HG02973 (cell line): ENCODE measurements around the gene DGKH.

Experiments
- ATAC-seq: cut with Tn5 transposase; IDR thresholded peaks from one replicate; pipeline ENCODE4 v1.9.1; 2021; ENCODE audit warnings: moderate library complexity; ENCODE audit not compliant: unreplicated experiment

The DGKH gene

DNA sequence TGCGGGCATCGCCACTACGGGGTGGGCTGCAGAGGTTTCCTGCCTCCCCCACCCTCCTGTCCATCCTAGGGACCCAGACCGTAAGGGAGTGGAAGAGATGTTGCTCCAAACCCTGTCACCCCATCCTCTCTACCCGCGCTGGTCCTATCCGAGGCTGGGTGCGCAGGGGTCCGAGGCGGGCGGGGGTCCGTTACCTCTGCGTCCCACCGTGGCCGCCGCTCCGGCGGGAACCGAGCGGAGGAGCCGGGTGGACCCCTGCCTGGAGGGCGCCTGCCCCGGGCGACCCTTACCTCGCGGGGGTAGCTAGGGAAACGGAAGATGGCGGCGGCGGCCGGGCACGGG, at the start of gene DGKH:
Gene DGKH, plus strand, starts transcription at position 307 of the 342 bp plus-strand sequence. CDS start 126 bp downstream, outside the sequence.
- ATAC-seq, result peak; percentile 34

GRCh38 chr13:42000846-42001245, 47.6 kb upstream of the DGKH start:
- ATAC-seq, result no peak

DNA sequence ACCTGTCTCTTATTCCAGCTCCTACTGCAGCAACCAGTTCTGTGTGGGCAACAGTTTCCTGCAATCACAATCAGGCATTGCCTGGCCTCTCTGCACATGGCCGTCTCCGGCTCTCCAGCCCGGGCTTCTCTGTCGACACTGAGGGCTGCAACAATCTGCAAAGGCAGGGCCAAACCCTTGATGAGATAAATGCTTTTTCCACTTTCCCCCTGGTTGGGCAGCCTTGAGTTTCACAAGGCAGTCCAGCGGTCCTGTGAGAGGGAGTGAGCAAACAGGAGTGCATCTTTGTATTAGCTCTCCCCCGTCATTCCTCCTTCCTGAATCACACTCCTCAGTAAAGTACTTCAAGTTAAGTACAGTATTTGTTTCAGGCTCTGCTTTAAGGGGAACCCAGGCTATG, 46.9 kb upstream of the DGKH start:
- no peak for ATAC-seq

GRCh38 chr13:42002066-42002465, 46.4 kb upstream of the DGKH start:
- ATAC-seq, result no peak

GRCh38 chr13:42007844-42008243, 40.6 kb upstream of the DGKH start:
- ATAC-seq, result no peak

DNA sequence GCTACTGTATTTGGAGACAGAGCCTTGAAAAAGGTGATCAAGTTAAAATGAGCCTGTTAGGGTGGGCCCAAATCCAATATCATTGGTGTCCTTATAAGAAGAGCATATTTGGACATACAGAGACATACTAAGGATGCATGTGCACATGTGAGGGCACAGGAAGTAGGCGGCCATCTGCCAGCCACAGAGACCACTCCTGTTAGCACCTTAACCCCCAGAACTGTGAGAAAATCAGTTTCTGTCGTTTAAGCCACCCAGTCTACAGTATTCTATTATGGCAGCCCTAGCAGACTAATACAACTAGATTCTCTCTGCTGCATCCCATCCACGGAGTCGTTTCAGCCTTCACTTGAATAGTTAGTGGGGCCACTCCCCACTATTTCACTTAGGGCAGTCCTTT, 39.4 kb upstream of the DGKH start:
- no peak for ATAC-seq

- ATAC-seq, result no peak
These were observed 36.7 kb upstream of the DGKH start for GRCh38 chr13:42011601-42012350.

- no peak for ATAC-seq
These were observed 34.3 kb upstream of the DGKH start for GRCh38 chr13:42014119-42014518.

DNA sequence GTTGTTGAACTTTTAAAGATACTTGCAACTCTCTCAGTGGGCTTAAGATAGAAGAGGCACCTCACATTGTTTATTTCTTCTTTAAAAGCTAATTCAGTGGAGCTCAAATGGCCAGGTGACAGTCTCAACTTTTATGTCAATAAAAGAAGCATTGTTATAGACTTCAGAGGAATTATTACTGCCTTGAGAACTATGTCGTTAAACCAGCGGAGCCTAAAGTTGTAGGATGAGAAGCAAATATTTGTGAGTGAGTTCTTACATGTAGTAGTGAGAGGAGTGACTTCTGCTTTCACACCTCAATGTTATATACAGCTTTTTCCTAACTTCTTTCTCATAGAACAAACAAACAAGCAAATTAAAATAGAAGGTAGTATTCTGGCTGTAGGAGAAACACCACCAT, 31.2 kb upstream of the DGKH start:
- no peak for ATAC-seq

DNA sequence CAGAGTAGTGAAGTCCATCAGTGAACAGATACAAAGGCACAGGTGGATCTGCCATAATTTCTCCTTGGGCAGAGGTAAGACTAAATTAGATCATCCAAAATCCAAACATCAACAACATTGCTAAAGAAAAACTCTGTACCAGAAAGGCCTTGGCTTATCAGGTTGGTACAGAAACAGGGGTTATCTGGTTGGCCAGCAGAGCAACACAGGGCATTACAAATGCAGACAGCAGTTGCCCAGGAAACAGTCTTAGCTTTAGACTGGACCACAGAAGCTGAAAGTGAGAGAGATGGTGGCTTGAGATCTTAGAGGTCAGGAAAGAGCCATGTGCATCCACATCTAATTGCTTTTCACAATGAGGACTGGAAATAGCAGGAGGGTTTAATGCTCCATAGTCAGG, 26.6 kb upstream of the DGKH start:
- no peak for ATAC-seq

- no peak for ATAC-seq
These were observed 26.1 kb upstream of the DGKH start for GRCh38 chr13:42022336-42022735.

GRCh38 chr13:42022796-42023493, 25.5 kb upstream of the DGKH start:
- ATAC-seq, result no peak

DNA sequence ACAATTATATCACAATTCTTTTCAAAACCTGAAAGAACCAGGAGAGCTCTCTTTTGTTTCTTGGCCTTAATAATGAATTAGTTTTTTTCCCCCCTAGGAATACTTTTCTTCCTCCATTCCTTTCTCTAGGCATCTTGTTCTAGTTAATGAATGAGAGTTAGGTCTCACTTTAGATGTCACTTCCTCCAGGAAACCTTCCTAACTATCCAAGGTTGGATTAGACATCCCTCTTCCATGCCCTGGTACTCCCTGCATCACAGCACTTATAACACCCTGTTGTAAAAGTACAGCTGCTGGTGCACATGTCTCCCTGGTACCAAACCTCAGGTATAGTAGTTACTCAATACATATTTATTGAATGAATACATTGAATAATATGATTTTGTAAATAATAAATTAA, 21.2 kb upstream of the DGKH start:
- no peak for ATAC-seq

DNA sequence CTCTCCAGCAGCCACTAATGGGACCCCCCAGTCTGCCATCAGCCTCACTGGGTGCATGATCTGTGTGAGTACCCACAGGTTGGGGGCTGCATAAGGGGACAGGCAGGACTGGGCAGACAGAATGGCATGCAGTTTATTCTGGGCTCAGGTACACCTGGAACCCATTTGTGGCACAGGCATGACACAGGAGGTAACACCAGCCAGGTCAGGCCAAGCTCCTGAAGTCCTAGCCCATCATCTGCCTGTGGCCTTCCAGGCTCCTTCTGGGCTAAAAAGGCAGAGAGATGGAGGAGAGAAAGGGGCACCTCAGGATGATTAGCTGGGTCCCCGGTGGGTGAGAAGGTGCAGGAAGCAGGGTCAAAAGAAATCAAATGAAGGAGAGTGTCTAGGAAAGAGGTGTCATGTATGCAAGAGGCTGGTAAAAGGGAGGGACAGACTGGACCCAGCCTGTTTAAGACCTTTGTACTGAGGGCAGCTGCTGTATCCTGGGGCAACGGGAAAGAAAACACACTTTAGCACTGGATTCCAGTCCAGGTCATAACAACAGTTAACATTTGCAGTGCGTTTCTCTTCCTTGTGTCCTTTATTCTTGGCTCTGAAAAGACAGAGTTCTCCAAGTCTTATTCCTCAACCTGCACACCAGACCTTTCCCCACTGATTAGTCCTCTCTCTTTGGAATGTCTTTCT, 20.2 kb upstream of the DGKH start:
- no peak for ATAC-seq

DNA sequence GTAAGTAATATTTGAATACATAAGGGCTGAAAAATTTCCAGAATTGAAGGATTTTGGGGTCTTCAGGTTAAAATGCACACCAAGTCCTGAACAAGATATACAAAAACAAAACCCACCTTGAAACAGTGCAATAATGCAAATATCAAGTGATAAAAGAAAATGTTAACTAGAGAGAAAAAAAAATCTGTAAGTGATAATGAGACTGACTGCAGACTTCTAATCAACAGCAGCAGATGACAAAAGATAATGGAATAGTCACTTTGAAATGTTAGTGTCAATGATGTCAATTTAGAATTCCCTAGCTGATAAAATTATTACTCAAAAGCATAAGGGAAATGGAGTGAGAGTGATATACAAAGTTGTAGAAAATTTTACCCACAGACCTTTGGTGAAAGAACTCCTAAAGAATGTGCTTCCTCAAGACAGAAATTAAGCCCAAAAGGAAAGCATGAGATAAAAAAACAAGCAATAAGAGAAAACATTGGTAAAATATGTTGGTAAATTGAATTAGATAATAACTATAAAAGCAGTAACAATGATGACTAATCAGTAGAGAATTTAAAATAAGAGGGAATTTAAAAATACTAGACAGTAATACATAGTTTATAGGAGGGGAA, 12.4 kb upstream of the DGKH start:
- no peak for ATAC-seq

DNA sequence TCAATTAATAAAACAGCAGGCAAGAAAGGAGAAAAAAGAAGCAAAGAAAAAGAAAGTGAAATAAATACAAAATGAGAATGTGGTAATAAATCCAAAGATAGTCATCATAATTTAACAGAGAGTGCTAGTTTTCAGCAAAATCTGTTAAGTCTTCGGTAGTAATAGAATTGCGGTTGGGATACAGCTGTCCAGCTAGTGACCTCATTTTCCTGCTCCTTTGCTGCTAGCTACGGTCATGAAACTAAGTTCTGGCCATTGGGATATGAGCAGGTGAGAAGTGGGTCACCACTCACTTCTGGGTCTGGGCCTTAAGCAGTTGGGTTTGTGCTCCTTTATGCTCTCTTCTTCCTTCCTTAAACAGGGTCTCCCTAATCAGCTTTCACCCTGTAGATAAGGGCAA, 11.7 kb upstream of the DGKH start:
- no peak for ATAC-seq

DNA sequence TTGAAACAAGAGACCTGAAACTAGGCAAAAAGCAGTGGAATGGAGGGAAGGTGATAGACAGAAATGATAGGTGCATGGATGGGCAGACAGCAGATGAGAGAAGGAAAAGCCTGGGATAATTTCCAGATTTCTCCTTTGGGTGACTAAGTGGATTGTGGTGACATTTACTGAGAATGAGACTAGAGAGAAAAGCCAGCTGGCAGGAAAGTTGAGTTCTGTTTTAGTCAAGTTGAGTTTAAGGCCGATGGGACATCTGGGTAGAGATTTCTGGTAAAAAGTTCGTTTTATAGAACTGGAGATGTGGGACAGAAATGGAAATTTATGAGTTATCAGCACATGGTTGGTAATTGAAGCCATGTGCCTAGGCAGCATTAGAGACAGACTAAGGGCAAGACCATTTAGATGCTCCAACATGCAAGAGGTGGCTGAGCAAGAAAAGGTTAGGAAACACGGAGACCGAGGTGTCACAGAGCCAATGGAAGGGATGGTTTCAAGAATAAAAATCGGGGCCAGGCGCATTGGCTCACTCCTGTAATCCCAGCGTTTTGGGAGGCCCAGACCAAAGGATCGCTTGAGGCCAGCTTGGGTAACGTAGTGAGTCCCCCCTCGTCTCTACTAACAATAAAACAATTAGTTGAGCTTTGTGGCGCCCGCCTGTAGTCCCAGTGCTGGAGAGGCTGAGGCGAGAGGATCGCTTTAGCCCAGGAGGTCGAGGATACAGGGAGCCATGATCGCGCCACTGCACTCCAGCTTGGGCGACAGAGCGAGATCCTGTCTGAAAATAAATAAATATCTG, 9.6 kb upstream of the DGKH start:
- ATAC-seq, result no peak

DNA sequence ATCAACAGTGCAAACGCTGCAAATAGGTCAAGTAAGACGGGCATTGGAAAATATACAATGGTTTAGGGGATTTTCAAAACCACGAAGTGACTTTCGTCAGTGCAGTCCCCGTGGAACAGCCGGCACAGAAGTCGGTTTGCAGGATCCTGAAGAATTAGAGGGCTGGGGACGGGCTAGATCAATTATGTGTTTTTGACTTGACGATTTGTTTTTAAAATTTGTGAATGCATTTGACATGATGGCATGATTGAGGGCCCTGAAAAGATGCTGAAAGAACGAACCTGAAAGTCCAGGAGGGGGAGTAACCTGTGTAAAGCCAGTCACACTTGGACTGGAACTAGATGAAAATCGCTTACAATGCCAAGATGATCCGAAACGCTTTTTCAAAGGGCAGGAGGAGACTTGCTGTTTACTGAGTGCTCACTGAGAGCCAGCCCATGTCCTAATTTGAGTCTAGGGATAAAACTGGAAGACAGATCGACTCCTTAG, 8.9 kb upstream of the DGKH start:
- no peak for ATAC-seq

GRCh38 chr13:42039946-42040729, 8.3 kb upstream of the DGKH start:
- peak; percentile 55 for ATAC-seq

DNA sequence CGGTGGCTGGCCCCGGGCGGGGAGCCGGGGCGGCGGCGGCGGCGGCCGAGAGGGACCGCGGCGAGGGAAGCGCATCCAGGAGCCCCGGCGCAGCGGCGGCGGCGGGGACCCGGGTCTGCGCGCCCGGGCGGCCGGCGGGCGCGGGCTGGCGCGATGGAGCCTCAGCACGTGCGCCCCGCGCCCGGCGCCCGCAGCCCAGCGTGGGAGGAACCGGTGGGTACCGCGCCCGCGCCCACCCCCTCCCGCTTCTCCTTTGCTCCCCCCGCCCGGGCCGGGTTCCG, 7.8 kb upstream of the DGKH start:
- ATAC-seq, result no peak
